Mucosa of rectum (tissue), 2 donors: Measurements from ENCODE around the gene GK.

ENCODE experiments used
- H3K27ac ChIP-seq, 2 donors: one replicate each; pipeline ENCODE4 v1.7.0; 2013; ENCODE audit warnings: inconsistent platforms in 2 of 2, low read depth in 2 of 2, low read length in 2 of 2
- H3K27me3 ChIP-seq, 2 donors: one replicate each; pipeline ENCODE4 v1.7.0; 2013; ENCODE audit warnings: low read length in 2 of 2; ENCODE audit not compliant: control insufficient read depth in 2 of 2, insufficient read depth in 2 of 2
- H3K36me3 ChIP-seq, 2 donors: one replicate each; pipeline ENCODE4 v1.7.0; 2013; ENCODE audit warnings: low read length in 2 of 2; ENCODE audit not compliant: control insufficient read depth in 2 of 2, insufficient read depth in 2 of 2
- H3K4me1 ChIP-seq, 2 donors: one replicate each; pipeline ENCODE4 v1.7.0; 2013; ENCODE audit warnings: low read length in 2 of 2, mild to moderate bottlenecking in 1 of 2; ENCODE audit not compliant: control insufficient read depth in 2 of 2, insufficient read depth in 2 of 2
- H3K4me3 ChIP-seq, 2 donors: one replicate each; pipeline ENCODE4 v1.7.0; 2013; ENCODE audit warnings: low read length in 2 of 2
- H3K9ac ChIP-seq, 2 donors: one replicate each; pipeline ENCODE4 v1.7.0; 2013; ENCODE audit warnings: low read length in 2 of 2, low read depth in 1 of 2, mild to moderate bottlenecking in 1 of 2
- H3K9me3 ChIP-seq, 2 donors: one replicate each; pipeline ENCODE4 v1.7.0; 2013; ENCODE audit warnings: low read length in 2 of 2; ENCODE audit not compliant: control insufficient read depth in 2 of 2
- donor health status: healthy.
- donor health status: Normal muscosa, but diverticular disease.

GK gene

DNA sequence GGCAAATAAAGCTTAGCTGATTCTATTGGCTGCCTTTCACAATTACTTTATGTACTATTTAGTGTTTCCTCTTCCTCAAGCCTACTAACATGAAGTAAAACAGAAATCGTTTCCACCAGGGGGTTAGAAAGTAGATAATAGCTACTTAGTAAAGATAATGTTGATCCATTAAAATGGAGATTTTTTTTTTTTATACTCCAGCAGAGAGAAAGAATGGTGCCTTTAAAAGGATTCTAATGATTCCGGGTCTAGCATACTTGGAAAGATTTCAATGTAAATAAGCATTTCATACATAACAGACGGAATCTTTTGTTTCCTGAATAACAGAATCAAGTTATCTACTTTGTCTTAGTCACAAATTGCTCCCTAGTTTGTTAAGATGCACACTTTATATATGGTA lies 37.1 kb downstream of the GK start:
- no peak overlapping the region for H3K27ac ChIP-seq
- H3K9ac ChIP-seq = no peak overlapping the region
- no peaks in the 10 kb centered on the region for H3K27me3 ChIP-seq
- H3K4me3 ChIP-seq = no peak overlapping the region
- no peaks in the 10 kb centered on the region for H3K9me3 ChIP-seq
- H3K36me3 ChIP-seq = peaks cover 0 to 3% of the 10 kb centered on the region in 2 donors
- no peaks in the 10 kb centered on the region for H3K4me1 ChIP-seq

GRCh38 chrX:30693999-30694650 lies 40.9 kb downstream of the GK start:
- Histone ChIP-seq H3K4me1 (no peaks in the 10 kb centered on the region), H3K36me3 (peaks cover 0 to 3% of the 10 kb centered on the region in 2 donors), H3K27me3 (no peaks in the 10 kb centered on the region), H3K4me3 (no peak overlapping the region), H3K9ac (no peak overlapping the region), H3K27ac (no peak overlapping the region), H3K9me3 (no peaks in the 10 kb centered on the region)

DNA sequence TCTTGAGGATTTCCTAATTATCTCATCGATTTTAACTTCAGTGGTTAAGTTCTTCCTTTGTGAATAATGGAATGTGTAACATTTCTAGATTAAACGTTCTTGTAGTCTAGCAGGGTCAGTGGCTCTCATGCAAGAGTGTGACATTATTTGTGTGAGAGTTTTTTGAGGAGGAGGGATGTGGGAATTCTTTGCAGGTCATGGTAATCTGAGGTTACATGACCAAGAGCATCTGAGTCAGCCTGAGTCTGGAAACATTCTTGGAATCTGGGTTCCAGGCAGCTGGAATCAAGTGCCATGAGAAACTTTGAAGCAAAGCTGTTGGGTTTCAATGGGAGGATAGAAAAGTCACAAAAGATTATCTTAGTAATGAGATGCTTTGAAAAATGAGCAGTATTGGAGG lies 49.5 kb downstream of the GK start:
- no peak overlapping the region for H3K9ac ChIP-seq
- H3K4me1 ChIP-seq = no peaks in the 10 kb centered on the region
- no peak overlapping the region for H3K27ac ChIP-seq
- H3K9me3 ChIP-seq = no peaks in the 10 kb centered on the region
- no peaks in the 10 kb centered on the region for H3K36me3 ChIP-seq
- H3K4me3 ChIP-seq = no peak overlapping the region
- H3K27me3 ChIP-seq = no peaks in the 10 kb centered on the region

DNA sequence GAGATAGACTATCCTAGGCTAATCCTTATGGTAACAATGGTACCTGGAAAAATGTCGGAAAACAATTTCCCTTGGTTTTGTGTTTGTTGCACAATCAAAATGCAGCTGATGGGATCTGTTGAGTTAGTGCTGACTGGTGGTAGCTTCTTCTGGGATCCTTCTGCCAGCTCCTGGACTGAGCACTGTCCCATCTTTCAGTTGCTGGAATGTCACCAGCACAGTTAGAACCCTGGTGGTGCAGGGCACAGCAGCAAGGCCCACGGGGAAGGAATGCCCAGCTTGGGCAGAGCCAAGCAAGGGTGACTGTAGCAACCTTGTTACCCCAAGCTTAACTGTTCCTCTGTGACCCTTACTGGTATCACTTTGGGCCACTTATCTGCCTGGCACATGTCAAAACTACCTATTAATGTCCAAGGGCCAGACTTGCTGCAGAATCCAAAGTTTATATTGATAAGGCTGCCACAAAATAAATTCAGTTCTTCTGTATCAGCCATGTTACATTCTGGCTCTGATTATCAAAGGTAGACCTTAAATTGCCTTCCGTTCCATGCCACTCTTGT lies 53.1 kb downstream of the GK start:
- Histone ChIP-seq H3K27me3 (peaks cover 2% of the 10 kb centered on the region in 2 donors), H3K9ac (no peak overlapping the region), H3K4me3 (no peak overlapping the region), H3K9me3 (no peaks in the 10 kb centered on the region), H3K27ac (no peak overlapping the region), H3K4me1 (no peaks in the 10 kb centered on the region), H3K36me3 (peaks cover 0 to 2% of the 10 kb centered on the region in 2 donors)

- H3K27me3 ChIP-seq = peaks cover 2 to 5% of the 10 kb centered on the region in 2 donors
- H3K27ac ChIP-seq = no peak overlapping the region
- no peaks in the 10 kb centered on the region for H3K9me3 ChIP-seq
- no peaks in the 10 kb centered on the region for H3K4me1 ChIP-seq
- H3K9ac ChIP-seq = no peak overlapping the region
- peaks cover 0 to 2% of the 10 kb centered on the region in 2 donors for H3K36me3 ChIP-seq
- no peak overlapping the region for H3K4me3 ChIP-seq
Measured at GRCh38 chrX:30712214-30712613, 59.0 kb downstream of the GK start.

GRCh38 chrX:30713061-30713525 lies 59.9 kb downstream of the GK start:
- H3K27ac ChIP-seq = no peak overlapping the region
- no peaks in the 10 kb centered on the region for H3K4me1 ChIP-seq
- H3K4me3 ChIP-seq = no peak overlapping the region
- H3K9me3 ChIP-seq = no peaks in the 10 kb centered on the region
- H3K27me3 ChIP-seq = peaks cover 2 to 5% of the 10 kb centered on the region in 2 donors
- peaks cover 0 to 2% of the 10 kb centered on the region in 2 donors for H3K36me3 ChIP-seq
- H3K9ac ChIP-seq = no peak overlapping the region

- H3K27ac ChIP-seq = no peak overlapping the region
- no peak overlapping the region for H3K9ac ChIP-seq
- peaks cover 0 to 2% of the 10 kb centered on the region in 2 donors for H3K36me3 ChIP-seq
- H3K27me3 ChIP-seq = peaks cover 2 to 5% of the 10 kb centered on the region in 2 donors
- no peaks in the 10 kb centered on the region for H3K9me3 ChIP-seq
- H3K4me3 ChIP-seq = no peak overlapping the region
- H3K4me1 ChIP-seq = no peaks in the 10 kb centered on the region
Measured at GRCh38 chrX:30714138-30714537, 60.9 kb downstream of the GK start.

DNA sequence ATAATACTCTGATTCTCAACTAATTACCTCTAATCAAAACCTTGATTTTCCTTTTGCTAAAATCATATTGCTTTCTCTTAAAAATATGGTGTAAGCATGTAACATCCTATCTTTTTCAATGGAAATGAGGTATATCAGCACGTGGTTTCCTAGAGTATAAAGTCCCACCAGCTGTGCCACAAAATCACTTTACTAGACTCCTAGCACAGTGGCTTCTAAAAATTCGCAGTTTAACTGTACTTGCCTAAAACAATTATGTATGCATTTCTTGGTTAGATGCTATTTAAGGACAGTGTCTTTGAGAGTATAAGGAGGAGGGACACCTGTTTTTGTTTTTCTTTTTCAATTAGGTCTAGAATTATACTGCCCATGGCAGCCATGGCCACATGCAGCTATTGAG lies 62.8 kb downstream of the GK start:
- Histone ChIP-seq H3K27me3 (peaks cover 0 to 3% of the 10 kb centered on the region in 2 donors), H3K36me3 (no peaks in the 10 kb centered on the region), H3K9me3 (no peaks in the 10 kb centered on the region), H3K4me3 (no peak overlapping the region), H3K4me1 (no peaks in the 10 kb centered on the region), H3K9ac (no peak overlapping the region), H3K27ac (no peak overlapping the region)

DNA sequence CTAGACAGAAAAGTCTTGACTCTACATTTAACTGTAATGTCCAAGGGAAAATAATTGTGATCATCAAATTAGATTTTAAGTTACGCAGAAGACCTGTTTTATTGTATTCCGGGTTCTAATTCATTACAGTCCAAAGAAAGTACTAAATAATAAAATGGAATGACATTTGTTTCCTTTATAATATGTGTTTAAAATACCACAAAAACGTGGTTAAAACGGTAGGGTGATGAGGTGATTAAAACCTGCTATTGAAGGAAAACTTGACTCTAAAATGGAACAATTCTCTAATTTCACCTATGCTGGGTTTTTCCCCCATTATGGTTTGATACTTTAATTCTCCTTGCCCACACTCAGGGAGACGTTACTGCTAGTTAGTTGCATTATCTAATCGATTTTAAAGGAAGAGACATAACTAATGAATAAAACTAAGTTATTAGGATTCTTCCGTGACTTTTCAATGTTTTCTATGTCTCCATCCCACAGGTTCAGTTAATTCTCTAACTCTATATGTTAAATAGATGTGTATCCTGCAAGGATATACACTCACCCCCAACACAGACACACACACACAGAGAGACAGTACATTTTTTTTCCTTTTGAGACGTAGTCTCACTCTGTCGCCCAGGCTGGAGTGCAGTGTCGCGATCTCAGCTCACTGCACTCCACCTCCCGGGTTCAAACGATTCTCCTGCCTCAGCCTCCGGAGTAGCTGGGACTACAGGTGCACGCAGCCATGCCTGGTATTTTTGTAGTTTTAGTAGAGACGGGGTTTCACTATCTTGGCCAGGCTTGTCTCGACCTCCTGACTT lies 80.8 kb downstream of the GK start:
- H3K27ac ChIP-seq = no peak overlapping the region
- no peaks in the 10 kb centered on the region for H3K9me3 ChIP-seq
- no peaks in the 10 kb centered on the region for H3K27me3 ChIP-seq
- no peak overlapping the region for H3K9ac ChIP-seq
- no peaks in the 10 kb centered on the region for H3K36me3 ChIP-seq
- no peaks in the 10 kb centered on the region for H3K4me1 ChIP-seq
- no peak overlapping the region for H3K4me3 ChIP-seq

GRCh38 chrX:30734782-30735181 lies 81.6 kb downstream of the GK start:
- Histone ChIP-seq H3K4me1 (no peaks in the 10 kb centered on the region), H3K36me3 (no peaks in the 10 kb centered on the region), H3K4me3 (no peak overlapping the region), H3K27ac (no peak overlapping the region), H3K9me3 (no peaks in the 10 kb centered on the region), H3K27me3 (no peaks in the 10 kb centered on the region), H3K9ac (no peak overlapping the region)
